B cell (primary cell): ENCODE measurements around the gene KIN. TPM values are rescaled to one million over a fixed set of nuclear protein-coding genes. Genes with fewer than 3 reads are reported as not detected.

ENCODE experiments used
- ATAC-seq: fragments of 200-7000 bp; cut with Tn5 transposase; one replicate; pipeline ENCODE4 v1.10.0; 2021; ENCODE audit warnings: low read depth, mild to moderate bottlenecking, moderate number of reproducible peaks, moderate library complexity
- CTCF ChIA-PET: fragments of 350-600 bp; sonication (Branson Sonifier 250); formaldehyde crosslinking; loops from one replicate; lab custom pipeline; 2021; ENCODE audit warnings: antibody characterized with exemption, inconsistent platforms; lab: Charles Lee
- POLR2A ChIA-PET: fragments of 350-600 bp; sonication (Branson Sonifier 250); formaldehyde crosslinking; loops from one replicate; lab custom pipeline; 2021; ENCODE audit warnings: antibody characterized with exemption; lab: Charles Lee
- DNase-seq: peaks from one replicate; pipeline ENCODE4 v3.0.0; 2013
- H2AFZ ChIP-seq: 2 replicates; pipeline ENCODE4 v1.6.1; 2012; ENCODE audit warnings: mild to moderate bottlenecking, low read depth, low read length; ENCODE audit not compliant: insufficient read depth, poor library complexity, severe bottlenecking
- H3K27ac ChIP-seq, 2 donors: 1 replicate in 1 of 2; 2 replicates in 1 of 2; pipeline ENCODE4 v1.5.1; 2012 to 2013; ENCODE audit warnings: low read length in 2 of 2, mild to moderate bottlenecking in 2 of 2, moderate library complexity in 1 of 2
- H3K27me3 ChIP-seq, 4 experiments: fragments of 200-600 bp in 1 of 4; sonication (generic) in 1 of 4; replicated peaks in 1 of 4; 1 replicate in 2 of 4; 2 replicates in 2 of 4; pipeline versions ENCODE4 v1.6.1 to v1.7.0; 2013 to 2016; ENCODE audit warnings: low read length in 3 of 4, mild to moderate bottlenecking in 2 of 4, mixed read lengths in 1 of 4, moderate library complexity in 1 of 4; ENCODE audit not compliant: insufficient read depth in 4 of 4, control insufficient read depth in 3 of 4; ENCODE audit errors: control extremely low read depth in 1 of 4
- H3K36me3 ChIP-seq, 2 experiments: replicated peaks in 1 of 2; 1 replicate in 1 of 2; 2 replicates in 1 of 2; pipeline versions ENCODE4 v1.6.1 to v1.7.1; 2013; ENCODE audit warnings: low read length in 1 of 2; ENCODE audit not compliant: insufficient read depth in 2 of 2, control insufficient read depth in 1 of 2; ENCODE audit errors: control extremely low read depth in 1 of 2, extremely low read depth in 1 of 2
- H3K4me1 ChIP-seq, 2 donors: fragments of 200-600 bp in 1 of 2; sonication (generic) in 1 of 2; 1 replicate in 1 of 2; 2 replicates in 1 of 2; pipeline versions ENCODE4 v1.5.1 to v1.6.1; 2013 to 2017; ENCODE audit warnings: low read length in 2 of 2; ENCODE audit not compliant: control insufficient read depth in 2 of 2, insufficient read depth in 2 of 2
- H3K4me2 ChIP-seq: replicated peaks from 2 replicates; pipeline ENCODE3; 2012; ENCODE audit warnings: mild to moderate bottlenecking, low read depth, low read length; ENCODE audit not compliant: poor library complexity, severe bottlenecking
- H3K4me3 ChIP-seq, 5 experiments: fragments of 200-600 bp in 1 of 5; sonication (generic) in 1 of 5; 1 replicate in 3 of 5; 2 replicates in 2 of 5; pipeline versions ENCODE4 v1.5.1 to v1.7.0; 2011 to 2016; ENCODE audit warnings: low read length in 4 of 5, mild to moderate bottlenecking in 4 of 5, low read depth in 2 of 5, control low read depth in 1 of 5, moderate library complexity in 1 of 5; ENCODE audit not compliant: insufficient read depth in 1 of 5; ENCODE audit errors: control extremely low read depth in 1 of 5, extremely low read depth in 1 of 5
- H3K79me2 ChIP-seq: fragments of 200-600 bp; sonication (generic); one replicate; pipeline ENCODE4 v1.6.0; 2016; ENCODE audit warnings: low read length; ENCODE audit not compliant: control insufficient read depth, insufficient read depth
- H3K9ac ChIP-seq: fragments of 200-600 bp; sonication (generic); 2 replicates; pipeline ENCODE4 v1.6.1; 2017; ENCODE audit warnings: mild to moderate bottlenecking, low read length, moderate library complexity
- H3K9me3 ChIP-seq, 3 donors: one replicate each; pipeline versions ENCODE4 v1.6.1 to v1.7.1; 2013; ENCODE audit warnings: low read length in 2 of 3; ENCODE audit not compliant: control insufficient read depth in 2 of 3, insufficient read depth in 1 of 3; ENCODE audit errors: control extremely low read depth in 1 of 3
- H4K20me1 ChIP-seq: 2 replicates; pipeline ENCODE4 v1.6.0; 2012; ENCODE audit warnings: mild to moderate bottlenecking, low read length; ENCODE audit not compliant: insufficient read depth, control insufficient read depth, poor library complexity, severe bottlenecking
- H3K27ac Mint-ChIP-seq: one replicate; pipeline ENCODE4 v1.8.0; 2021; ENCODE audit warnings: mixed read lengths
- H3K27me3 Mint-ChIP-seq: one replicate; pipeline ENCODE4 v1.8.0; 2021; ENCODE audit warnings: mixed read lengths
- H3K4me1 Mint-ChIP-seq: one replicate; pipeline ENCODE4 v1.8.0; 2021; ENCODE audit warnings: mixed read lengths
- H3K4me3 Mint-ChIP-seq: one replicate; pipeline ENCODE4 v1.8.0; 2021; ENCODE audit warnings: mixed read lengths
- H3K9me3 Mint-ChIP-seq: one replicate; pipeline ENCODE4 v1.8.0; 2022; ENCODE audit warnings: mixed read lengths; ENCODE audit not compliant: insufficient read depth
- CTCF ChIP-seq: fragments of 200-600 bp; IDR thresholded peaks from one replicate; pipeline ENCODE4 v1.8.0; 2022; ENCODE audit warnings: antibody characterized with exemption, mild to moderate bottlenecking
- EZH2 ChIP-seq: IDR thresholded peaks from 2 replicates; pipeline ENCODE4 v1.6.1; 2012; ENCODE audit warnings: borderline replicate concordance, low read depth, mild to moderate bottlenecking, moderate library complexity, low read length; ENCODE audit not compliant: insufficient read depth, poor library complexity, severe bottlenecking
- WGBS: methylation state at CpG from one replicate; pipeline ENCODE4 v1.1.5; 2013; ENCODE audit warnings: missing lambda C conversion rate; ENCODE audit not compliant: insufficient coverage; 5-methylcytosine and 5-hydroxymethylcytosine counted together
- intact Hi-C: fragments of 100-400 bp; cut with micrococcal nuclease; formaldehyde crosslinking; loops from one replicate; pipeline ENCODE4 v1.10.0; 2022
- polyA minus RNA-seq: library from RNA; depleted of rRNA, polyadenylated mRNA; stranded (reverse); fragments of >200 nt; gene quantifications from 2 replicates; pipeline ENCODE4 v1.2.3, GENCODE V29; 2012
- polyA plus RNA-seq: library from polyadenylated mRNA; depleted of rRNA; stranded (reverse); fragments of >200 nt; gene quantifications from 2 replicates; pipeline ENCODE4 v1.2.3, GENCODE V29; 2012
- total RNA-seq, 2 donors: library from RNA; stranded (reverse); fragments of 120-200 nt in 1 of 2; gene quantifications; 1 replicate in 1 of 2; 2 replicates in 1 of 2; pipeline versions ENCODE4 v1.2.3 to v1.2.4, GENCODE V29; 2013 to 2022

KIN gene
- total RNA-seq (16.5 and 17.3 TPM in 2 replicates), polyA plus RNA-seq (3.4 and 4.5 TPM in 2 replicates), polyA minus RNA-seq (1.9 and 3.1 TPM in 2 replicates)
- 15.3 TPM for total RNA-seq (2013)

GRCh38 chr10:7787857-7788638 is at the start of gene KIN, which contains the start of gene ATP5F1C:
Gene KIN, minus strand, starts transcription at chr10:7787993. Its CDS starts 60 bp downstream, at chr10:7787933.
Gene ATP5F1C, plus strand, starts transcription at chr10:7788177. Its CDS starts 31 bp downstream, at chr10:7788208.
- H3K9me3 ChIP-seq, result no peaks in the 10 kb centered on the region
- ATAC-seq, result peak; percentile 98
- TF ChIP-seq CTCF (no peak), EZH2 (no peak)

GRCh38 chr10:7836571-7836970 is 48.8 kb upstream of the KIN start:
- no peaks in the 10 kb centered on the region for H3K9me3 Mint-ChIP-seq
- ChIA-PET CTCF (no interaction called here), POLR2A (no interaction called here)
- Histone ChIP-seq H3K36me3 (peaks cover 0 to 16% of the 10 kb centered on the region in 2 experiments), H3K79me2 (peaks cover 76% of the 10 kb centered on the region), H3K27ac (no peak overlapping the region), H3K4me3 (no peak overlapping the region), H3K4me2 (no peak overlapping the region), H3K27me3 (no peaks in the 10 kb centered on the region), H2AFZ (no peak overlapping the region), H4K20me1 (peaks cover 31% of the 10 kb centered on the region), H3K9me3 (no peaks in the 10 kb centered on the region), H3K9ac (no peak overlapping the region), H3K4me1 (no peaks in the 10 kb centered on the region)
- TF ChIP-seq CTCF (no peak), EZH2 (no peak)
- H3K4me1 Mint-ChIP-seq, result peaks cover 2% of the 10 kb centered on the region
- no peak for DNase-seq
- 100% methylated on average over 1 of the region's 2 CpGs for WGBS
- H3K27me3 Mint-ChIP-seq, result no peaks in the 10 kb centered on the region
- H3K4me3 Mint-ChIP-seq, result no peak overlapping the region
- H3K27ac Mint-ChIP-seq, result no peak overlapping the region
- intact Hi-C loops, result no loop called here
- no peak for ATAC-seq

More at GRCh38 chr10:7787857-7788638, at the start of gene KIN, which contains the start of gene ATP5F1C:
- under 1% methylated on average over 59 of the region's 59 CpGs for WGBS
- ChIA-PET POLR2A (interaction anchor here (0.6 to 2.1 kb wide), 2 partner anchors 8 to 31 kb away, joined by 3 to 38 read pairs; partner anchors contain the start of gene TAF3), CTCF (interaction anchor here (1.1 to 1.4 kb wide), 2 partner anchors 30 to 32 kb away, joined by 3 to 15 read pairs; partner anchors contain the start of gene TAF3)
- H3K79me2 ChIP-seq, result peaks cover 98% of the 10 kb centered on the region
- Mint-ChIP-seq H3K4me3 (no peak within 1 kb of the TSS), H3K27ac (peak within 1 kb of the TSS; percentile 47), H3K27me3 (no peaks in the 10 kb centered on the region), H3K9me3 (no peaks in the 10 kb centered on the region), H3K4me1 (peaks cover 51% of the 10 kb centered on the region)
- peaks cover 26 to 28% of the 10 kb centered on the region in 2 donors for H3K4me1 ChIP-seq
- intact Hi-C loops, result loop anchor here (1.0 to 5.0 kb wide), 2 partner anchors 30 to 1646 kb away; partner anchors contain the start of gene TAF3
- no peaks in the 10 kb centered on the region for H3K27me3 ChIP-seq
- H3K4me3 ChIP-seq, result peak within 1 kb of the TSS; percentile 87 to 95 (median 87)
- peak within 1 kb of the TSS; percentile 97 for H3K4me2 ChIP-seq
- H4K20me1 ChIP-seq, result peaks cover 49% of the 10 kb centered on the region
- peak; percentile 98 for DNase-seq
- peak within 1 kb of the TSS; percentile 95 for H3K9ac ChIP-seq
- peak within 1 kb of the TSS; percentile 50 to 75 for H3K27ac ChIP-seq
- peaks cover 2 to 3% of the 10 kb centered on the region in 2 experiments for H3K36me3 ChIP-seq
- H2AFZ ChIP-seq, result peak within 1 kb of the TSS; percentile 98
